ENCODE data around the gene CMIP.

DNA sequence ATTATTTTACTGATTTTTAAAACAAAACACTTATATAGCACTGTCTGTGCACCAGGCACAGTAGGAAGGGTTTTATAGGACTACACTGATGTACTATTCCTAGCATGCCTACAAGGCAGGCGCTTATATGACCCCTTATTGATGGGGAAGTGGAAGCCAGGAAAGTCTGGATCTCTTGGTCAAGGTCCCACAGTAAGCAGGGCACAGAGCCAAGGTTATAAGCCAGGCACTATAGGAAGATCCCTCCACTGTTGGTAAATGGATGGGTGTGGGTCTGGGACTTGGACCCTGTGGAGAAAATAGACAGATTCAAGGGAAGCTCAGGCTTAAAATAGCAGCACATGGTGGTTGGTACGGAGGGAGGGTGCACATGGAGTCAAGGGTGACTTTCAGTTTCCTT lies 275.4 kb downstream of the CMIP start:
- TF ChIP-seq, protein P1, sequence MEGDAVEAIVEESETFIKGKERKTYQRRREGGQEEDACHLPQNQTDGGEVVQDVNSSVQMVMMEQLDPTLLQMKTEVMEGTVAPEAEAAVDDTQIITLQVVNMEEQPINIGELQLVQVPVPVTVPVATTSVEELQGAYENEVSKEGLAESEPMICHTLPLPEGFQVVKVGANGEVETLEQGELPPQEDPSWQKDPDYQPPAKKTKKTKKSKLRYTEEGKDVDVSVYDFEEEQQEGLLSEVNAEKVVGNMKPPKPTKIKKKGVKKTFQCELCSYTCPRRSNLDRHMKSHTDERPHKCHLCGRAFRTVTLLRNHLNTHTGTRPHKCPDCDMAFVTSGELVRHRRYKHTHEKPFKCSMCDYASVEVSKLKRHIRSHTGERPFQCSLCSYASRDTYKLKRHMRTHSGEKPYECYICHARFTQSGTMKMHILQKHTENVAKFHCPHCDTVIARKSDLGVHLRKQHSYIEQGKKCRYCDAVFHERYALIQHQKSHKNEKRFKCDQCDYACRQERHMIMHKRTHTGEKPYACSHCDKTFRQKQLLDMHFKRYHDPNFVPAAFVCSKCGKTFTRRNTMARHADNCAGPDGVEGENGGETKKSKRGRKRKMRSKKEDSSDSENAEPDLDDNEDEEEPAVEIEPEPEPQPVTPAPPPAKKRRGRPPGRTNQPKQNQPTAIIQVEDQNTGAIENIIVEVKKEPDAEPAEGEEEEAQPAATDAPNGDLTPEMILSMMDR (IDR thresholded peaks at IDR 0.05): no peak
- no peak for TF ChIP-seq POLR2A (IDR thresholded peaks at IDR 0.05)

Measured in esophagus squamous epithelium (tissue), 4 donors.